Mucosa of stomach (tissue), 1 donor: ENCODE measurements around the gene CPEB4.

Experiments used
- H3K27me3 ChIP-seq: one replicate; pipeline ENCODE4 v1.7.0; 2013; ENCODE audit warnings: mild to moderate bottlenecking, low read length; ENCODE audit not compliant: control insufficient read depth, insufficient read depth
- H3K36me3 ChIP-seq: one replicate; pipeline ENCODE4 v1.7.0; 2013; ENCODE audit warnings: low read length; ENCODE audit not compliant: control insufficient read depth, insufficient read depth
- H3K4me1 ChIP-seq: one replicate; pipeline ENCODE4 v1.7.0; 2013; ENCODE audit warnings: mild to moderate bottlenecking, low read length; ENCODE audit not compliant: control insufficient read depth, insufficient read depth
- H3K4me3 ChIP-seq: one replicate; pipeline ENCODE4 v1.7.0; 2013; ENCODE audit warnings: low read length
- H3K9ac ChIP-seq: one replicate; pipeline ENCODE4 v1.7.0; 2013; ENCODE audit warnings: mild to moderate bottlenecking, low read length, moderate library complexity
- H3K9me3 ChIP-seq: one replicate; pipeline ENCODE4 v1.7.0; 2013; ENCODE audit warnings: mild to moderate bottlenecking, low read length, moderate library complexity; ENCODE audit not compliant: control insufficient read depth
- donor health status: Pancreatic carcinoma.

CPEB4 gene

DNA sequence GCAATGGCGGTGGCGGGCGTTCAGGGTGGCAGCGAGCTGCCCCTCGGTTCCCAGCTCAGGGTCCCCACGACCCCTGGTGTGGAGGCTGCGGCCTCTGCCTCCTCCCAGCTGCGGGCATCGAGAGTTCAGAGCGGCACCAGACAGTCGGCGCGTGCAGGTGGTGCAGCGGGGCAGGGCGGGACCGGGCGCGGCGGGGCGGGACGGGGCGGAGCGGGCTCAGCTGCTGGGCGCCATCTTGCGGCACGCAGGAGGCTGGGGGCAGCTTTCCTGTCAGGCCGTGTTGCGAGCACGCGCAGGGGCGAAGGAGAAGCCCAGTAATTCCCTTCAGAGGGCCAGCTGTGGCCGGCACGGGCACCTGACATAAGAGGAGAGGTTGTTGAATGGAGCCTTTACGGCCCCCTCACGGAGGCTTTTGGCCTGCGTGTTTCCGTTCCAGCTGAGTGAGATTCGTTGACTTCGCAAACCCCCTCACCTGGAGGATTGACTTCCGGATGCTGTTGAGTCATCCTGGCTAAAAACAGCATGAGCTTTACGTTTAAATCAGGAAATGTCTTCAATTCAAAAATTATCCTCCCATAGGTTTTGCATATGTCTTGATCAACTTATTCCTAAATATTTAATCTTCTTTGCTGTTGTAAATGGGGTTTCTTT is 101.4 kb downstream of the CPEB4 start:
- Histone ChIP-seq H3K36me3 (no peaks in the 10 kb centered on the region), H3K9ac (no peak overlapping the region), H3K4me3 (no peak overlapping the region), H3K27me3 (no peaks in the 10 kb centered on the region), H3K9me3 (no peaks in the 10 kb centered on the region), H3K4me1 (no peaks in the 10 kb centered on the region)

DNA sequence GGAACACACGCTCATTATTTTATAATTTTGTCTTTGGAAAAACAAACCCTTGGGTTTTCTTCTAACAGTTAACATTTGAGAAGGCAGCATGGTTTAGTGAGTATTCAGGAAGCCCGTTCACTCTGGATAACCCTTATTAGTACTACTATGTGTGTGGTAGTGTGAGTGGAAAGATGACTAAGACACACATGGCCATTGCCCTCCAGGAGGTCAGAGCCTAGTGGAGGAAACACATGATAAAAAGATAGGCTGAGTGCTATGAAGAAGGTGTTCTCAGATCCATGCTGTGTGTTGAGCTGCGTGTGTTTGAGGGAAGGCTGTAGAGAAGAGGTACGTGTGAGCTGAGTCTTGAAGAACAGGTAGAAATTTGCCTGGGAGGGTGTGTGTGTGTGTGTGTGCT is 109.2 kb downstream of the CPEB4 start:
- H3K9me3 ChIP-seq, result no peaks in the 10 kb centered on the region
- H3K27me3 ChIP-seq, result no peaks in the 10 kb centered on the region
- H3K9ac ChIP-seq, result no peak overlapping the region
- H3K4me1 ChIP-seq, result no peaks in the 10 kb centered on the region
- H3K4me3 ChIP-seq, result no peak overlapping the region
- H3K36me3 ChIP-seq, result no peaks in the 10 kb centered on the region

DNA sequence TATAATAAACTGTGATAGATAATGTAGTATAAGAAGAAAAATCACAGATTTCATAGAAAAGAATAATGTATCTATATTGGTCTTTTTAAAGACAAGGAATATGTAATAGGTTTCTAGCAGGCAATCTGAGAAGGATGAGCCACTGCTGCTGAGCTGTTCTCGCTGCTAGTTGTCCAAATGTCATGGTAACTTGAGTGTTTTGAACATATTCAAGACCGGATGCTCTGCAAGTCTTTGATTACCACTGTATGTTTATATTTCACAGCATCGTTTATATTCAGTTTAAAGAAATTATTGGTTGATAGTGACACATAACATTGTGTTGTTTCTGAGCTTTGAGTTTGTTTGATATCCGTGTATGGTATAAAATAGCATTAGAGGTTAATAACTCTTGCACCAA is 110.4 kb downstream of the CPEB4 start:
- H3K9me3 ChIP-seq, result no peaks in the 10 kb centered on the region
- H3K27me3 ChIP-seq, result no peaks in the 10 kb centered on the region
- H3K4me1 ChIP-seq, result no peaks in the 10 kb centered on the region
- no peak overlapping the region for H3K4me3 ChIP-seq
- H3K9ac ChIP-seq, result no peak overlapping the region
- H3K36me3 ChIP-seq, result no peaks in the 10 kb centered on the region

DNA sequence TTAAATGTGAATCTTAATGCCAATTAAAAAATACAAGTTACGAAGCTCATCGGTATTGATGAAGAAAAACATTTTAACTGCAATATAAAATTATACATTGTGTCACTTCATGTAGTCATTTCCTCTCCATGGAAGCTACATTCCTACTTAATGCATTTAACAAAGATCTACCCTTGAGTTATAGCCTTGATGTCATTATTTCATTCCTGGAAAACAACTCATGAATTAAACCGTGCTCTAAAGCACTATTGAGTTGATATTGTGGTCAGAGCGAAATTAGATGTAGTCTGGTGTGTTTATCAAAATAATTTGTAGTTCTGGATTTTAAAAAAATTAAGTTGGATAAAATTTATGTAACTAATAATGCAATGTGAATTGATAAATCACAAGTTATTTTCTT is 111.9 kb downstream of the CPEB4 start:
- Histone ChIP-seq H3K9me3 (no peaks in the 10 kb centered on the region), H3K4me3 (no peak overlapping the region), H3K4me1 (no peaks in the 10 kb centered on the region), H3K27me3 (no peaks in the 10 kb centered on the region), H3K9ac (no peak overlapping the region), H3K36me3 (no peaks in the 10 kb centered on the region)

DNA sequence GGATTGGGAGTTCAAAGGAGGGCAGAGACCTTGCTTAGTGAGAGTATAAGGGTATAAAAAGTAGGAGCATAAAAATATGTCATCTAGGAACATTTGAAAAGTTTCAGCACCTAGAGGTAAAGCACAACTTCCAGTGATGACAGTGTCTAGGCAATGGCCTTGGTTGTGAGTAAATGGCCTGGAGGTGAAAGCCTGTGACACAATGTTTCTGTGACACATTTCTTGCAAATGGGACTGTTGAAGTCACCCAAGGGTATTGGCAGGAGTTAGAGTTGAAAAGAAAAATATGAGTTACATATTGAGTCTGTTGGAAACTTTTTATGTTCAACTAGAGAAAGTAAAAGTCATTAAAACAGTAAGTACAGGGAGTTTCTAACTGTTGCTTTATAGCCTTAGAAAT is 115.6 kb downstream of the CPEB4 start:
- no peaks in the 10 kb centered on the region for H3K27me3 ChIP-seq
- H3K36me3 ChIP-seq, result no peaks in the 10 kb centered on the region
- no peaks in the 10 kb centered on the region for H3K9me3 ChIP-seq
- no peaks in the 10 kb centered on the region for H3K4me1 ChIP-seq
- H3K9ac ChIP-seq, result no peak overlapping the region
- H3K4me3 ChIP-seq, result no peak overlapping the region

DNA sequence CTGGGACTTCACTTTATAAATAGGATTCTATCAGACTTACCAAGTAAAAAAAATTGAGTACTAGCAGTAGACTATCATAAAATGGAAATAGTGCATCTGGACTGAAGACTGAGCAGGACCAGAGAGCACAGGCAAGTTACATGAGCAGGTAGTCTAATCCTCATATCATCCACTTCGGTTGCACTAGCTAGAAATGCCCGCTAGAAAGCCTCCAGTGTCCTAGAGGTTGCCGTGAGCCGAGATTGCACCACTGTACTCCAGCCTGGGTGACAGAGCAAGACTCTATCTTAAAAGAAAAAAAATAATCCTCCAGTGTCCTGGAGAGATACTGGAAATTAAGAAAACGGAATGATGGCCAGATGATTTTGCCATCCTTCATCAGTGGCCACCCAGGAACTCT is 120.8 kb downstream of the CPEB4 start:
- H3K36me3 ChIP-seq, result no peaks in the 10 kb centered on the region
- no peak overlapping the region for H3K9ac ChIP-seq
- H3K4me3 ChIP-seq, result no peak overlapping the region
- H3K27me3 ChIP-seq, result no peaks in the 10 kb centered on the region
- H3K9me3 ChIP-seq, result no peaks in the 10 kb centered on the region
- no peaks in the 10 kb centered on the region for H3K4me1 ChIP-seq

DNA sequence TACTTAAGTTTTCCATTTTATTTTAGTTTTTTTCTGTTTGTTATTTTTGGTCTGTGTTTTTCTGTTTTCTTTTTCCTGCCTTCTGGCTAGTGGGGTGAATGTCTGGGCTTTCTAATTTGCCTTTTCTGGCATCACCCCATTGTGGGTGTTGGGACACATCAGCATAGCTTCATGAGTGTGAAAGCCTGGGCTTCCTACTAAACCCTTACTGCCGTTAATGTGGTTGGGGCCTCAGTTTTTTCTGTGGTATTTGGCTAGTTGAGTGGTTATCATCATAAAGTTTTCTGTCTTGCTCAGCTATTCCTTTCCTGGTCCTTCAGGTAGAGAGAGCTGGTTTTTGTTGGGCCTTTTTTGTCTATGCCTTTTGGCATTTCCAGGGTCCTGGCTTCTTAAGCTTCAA is 122.2 kb downstream of the CPEB4 start:
- H3K9ac ChIP-seq, result no peak overlapping the region
- H3K4me1 ChIP-seq, result no peaks in the 10 kb centered on the region
- no peaks in the 10 kb centered on the region for H3K36me3 ChIP-seq
- H3K4me3 ChIP-seq, result no peak overlapping the region
- H3K9me3 ChIP-seq, result no peaks in the 10 kb centered on the region
- H3K27me3 ChIP-seq, result no peaks in the 10 kb centered on the region

DNA sequence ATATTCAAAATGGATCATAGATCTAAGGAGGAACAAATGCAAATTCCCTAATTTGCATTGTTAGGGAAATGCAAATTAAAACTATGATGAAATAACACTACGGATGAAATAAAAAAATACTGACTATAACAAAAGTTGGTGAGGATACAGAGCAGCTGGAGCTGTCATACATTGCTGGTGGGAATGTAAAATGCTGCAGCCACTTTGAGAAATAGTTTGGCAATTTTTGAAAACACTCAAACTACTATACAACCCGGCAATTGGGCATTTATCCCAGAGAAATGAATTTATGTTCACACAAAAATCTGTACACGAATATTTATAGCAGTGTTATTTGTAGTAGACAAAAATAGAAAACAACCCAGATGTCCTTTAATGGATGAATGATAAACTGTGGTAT is 123.3 kb downstream of the CPEB4 start:
- H3K4me1 ChIP-seq, result no peaks in the 10 kb centered on the region
- H3K4me3 ChIP-seq, result no peak overlapping the region
- no peaks in the 10 kb centered on the region for H3K27me3 ChIP-seq
- H3K9me3 ChIP-seq, result no peaks in the 10 kb centered on the region
- no peaks in the 10 kb centered on the region for H3K36me3 ChIP-seq
- no peak overlapping the region for H3K9ac ChIP-seq
